Left forelimb (tissue), 1 donor: ENCODE data around the gene HM13.
A peak's percentile ranks its signal among the peaks of the same experiment; 100 is the strongest.
"Not testable (repeated sequence)": the region's sequence is repeated elsewhere in the genome, so short reads cannot be mapped to it uniquely, and the experiment has no call there.

Experiments used
- DNase-seq: peaks from one replicate; pipeline ENCODE4 v3.0.0-alpha.2; 2018; ENCODE audit warnings: low spot score

Gene HM13

GRCh38 chr20:31568041-31568731, 53.9 kb downstream of the HM13 start:
- DNase-seq, result no peak

DNA sequence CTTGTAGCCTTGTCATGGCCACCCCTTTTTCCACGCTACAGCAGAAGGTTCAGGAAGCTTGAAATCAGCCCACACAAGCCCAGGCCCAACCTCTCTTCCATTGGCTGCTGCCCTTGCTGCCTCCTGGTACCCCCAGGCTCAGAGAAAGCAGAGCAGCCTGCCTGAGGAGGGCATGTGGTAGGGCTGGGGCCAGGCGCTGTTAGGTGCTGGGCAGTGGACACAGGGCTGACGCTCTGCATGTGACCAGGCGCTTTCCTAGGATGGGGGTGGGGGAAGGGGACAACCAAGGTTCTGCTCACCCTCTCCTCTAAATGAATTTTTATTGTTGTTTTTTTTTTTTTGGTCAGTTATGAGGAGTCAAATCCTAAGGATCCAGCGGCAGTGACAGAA, 54.5 kb downstream of the HM13 start:
- DNase-seq, result no peak

DNA sequence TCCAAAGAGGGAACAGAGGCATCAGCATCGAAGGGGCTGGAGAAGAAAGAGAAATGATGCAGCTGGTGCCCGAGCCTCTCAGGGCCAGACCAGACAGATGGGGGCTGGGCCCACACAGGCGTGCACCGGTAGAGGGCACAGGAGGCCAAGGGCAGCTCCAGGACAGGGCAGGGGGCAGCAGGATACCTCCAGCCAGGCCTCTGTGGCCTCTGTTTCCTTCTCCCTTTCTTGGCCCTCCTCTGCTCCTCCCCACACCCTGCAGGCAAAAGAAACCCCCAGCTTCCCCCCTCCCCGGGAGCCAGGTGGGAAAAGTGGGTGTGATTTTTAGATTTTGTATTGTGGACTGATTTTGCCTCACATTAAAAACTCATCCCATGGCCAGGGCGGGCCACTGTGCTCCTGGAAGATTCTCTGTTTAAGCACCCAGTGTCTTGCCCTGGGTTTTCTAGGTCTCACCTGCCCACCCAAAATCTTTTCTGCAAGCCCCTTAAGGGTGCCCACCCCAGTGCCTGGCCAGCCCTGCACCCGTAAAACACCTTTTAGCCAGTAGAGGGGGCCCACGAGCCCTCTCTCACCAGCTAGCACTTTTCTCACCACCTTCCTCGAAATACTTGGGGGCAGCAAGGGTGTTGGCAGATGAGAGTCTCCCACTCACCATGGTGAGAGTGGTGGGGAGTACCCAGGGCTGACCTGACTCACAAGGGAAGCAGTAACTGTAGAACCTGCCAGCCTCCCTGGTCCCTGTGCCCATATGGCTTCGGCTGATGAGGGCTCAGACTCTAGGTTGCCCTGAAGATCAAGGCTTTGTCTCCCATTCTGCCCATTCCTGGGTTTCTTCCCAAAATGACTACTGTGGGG, 55.1 kb downstream of the HM13 start:
- DNase-seq, result peak; percentile 78

DNA sequence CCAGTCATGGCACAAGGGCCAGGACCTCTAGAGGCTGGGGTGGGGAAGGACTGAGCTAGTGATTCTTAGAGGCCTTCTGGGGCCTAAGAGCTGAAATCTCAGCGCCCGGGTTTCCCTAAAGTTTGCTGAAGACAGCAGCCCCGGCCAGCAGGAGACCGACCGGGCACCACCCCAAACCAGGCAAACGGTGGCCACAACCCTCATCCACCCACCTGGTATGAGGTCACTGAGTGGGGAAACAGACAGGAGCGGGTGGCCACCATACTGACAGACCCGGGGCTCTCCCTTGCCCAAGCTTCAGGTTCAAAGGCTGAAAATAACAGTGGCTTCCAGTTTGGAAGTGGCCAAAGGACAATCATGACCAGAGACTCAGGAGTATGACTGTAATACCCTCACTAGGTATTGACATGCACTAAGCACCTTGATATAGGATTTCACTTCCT, 55.8 kb downstream of the HM13 start:
- no peak for DNase-seq

- DNase-seq, result no peak
Measured at GRCh38 chr20:31570735-31571617, 56.7 kb downstream of the HM13 start.

DNA sequence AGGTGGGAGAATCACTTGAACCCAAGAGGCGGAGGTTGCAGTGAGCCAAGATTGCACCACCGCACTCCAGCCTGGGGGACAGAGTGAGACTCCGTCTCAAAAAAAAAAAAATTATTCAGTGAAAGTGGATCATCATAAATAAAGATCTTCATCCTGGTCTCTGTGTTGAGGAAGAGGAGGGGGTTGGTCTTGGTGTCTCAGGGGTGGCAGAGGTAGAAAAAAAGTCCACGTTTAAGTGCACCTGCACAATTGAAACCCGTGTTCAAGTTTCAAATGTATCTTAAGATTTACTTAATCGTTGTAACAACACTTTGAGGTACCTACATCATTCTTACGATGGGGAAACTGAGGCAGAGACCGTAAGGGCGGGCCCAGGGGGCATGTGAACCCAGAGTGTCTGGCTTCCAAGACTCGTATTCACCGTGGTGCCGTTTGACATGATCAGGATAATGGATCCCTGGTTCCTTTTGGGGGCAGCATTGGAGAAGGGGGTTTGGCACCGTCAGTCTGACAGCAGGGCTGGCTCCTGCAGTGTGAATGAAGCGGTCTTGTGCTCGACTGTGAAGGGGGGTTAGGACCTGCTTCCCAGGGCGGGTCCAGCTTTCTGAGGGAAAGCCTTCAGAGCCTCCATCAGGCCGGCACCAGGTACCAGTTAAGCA, 57.9 kb downstream of the HM13 start:
- no peak for DNase-seq

- DNase-seq, result peak; percentile 97
Measured at GRCh38 chr20:31572701-31573554, 58.7 kb downstream of the HM13 start.

GRCh38 chr20:31573555-31574321, 59.5 kb downstream of the HM13 start:
- DNase-seq, result no peak

GRCh38 chr20:31574986-31575385, 60.7 kb downstream of the HM13 start:
- not testable (repeated sequence) for DNase-seq

GRCh38 chr20:31576751-31577150, 62.5 kb downstream of the HM13 start:
- no peak for DNase-seq

GRCh38 chr20:31577194-31577593, 63.0 kb downstream of the HM13 start:
- no peak for DNase-seq

- no peak for DNase-seq
Measured at GRCh38 chr20:31578448-31579138, 64.4 kb downstream of the HM13 start.

DNA sequence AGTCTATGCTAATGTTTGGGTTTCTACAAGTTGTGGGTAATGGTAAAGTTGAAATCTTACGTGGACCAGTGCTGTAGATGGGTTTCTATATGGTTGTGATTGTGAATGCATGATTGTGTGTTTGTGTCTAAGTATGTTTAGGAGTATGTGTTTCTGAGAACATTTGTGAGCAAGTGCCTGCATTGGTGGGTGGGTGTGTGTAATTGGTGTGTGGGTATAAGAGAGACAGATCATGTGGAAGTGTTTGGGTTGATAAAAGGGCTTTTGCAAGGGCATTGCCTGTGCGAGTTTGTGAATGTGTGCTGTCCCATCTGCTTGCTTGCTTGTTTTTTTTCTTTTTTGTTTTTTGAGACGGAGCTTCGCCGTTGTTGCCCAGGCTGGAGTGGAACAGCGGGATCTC, 65.0 kb downstream of the HM13 start:
- DNase-seq, result no peak

DNA sequence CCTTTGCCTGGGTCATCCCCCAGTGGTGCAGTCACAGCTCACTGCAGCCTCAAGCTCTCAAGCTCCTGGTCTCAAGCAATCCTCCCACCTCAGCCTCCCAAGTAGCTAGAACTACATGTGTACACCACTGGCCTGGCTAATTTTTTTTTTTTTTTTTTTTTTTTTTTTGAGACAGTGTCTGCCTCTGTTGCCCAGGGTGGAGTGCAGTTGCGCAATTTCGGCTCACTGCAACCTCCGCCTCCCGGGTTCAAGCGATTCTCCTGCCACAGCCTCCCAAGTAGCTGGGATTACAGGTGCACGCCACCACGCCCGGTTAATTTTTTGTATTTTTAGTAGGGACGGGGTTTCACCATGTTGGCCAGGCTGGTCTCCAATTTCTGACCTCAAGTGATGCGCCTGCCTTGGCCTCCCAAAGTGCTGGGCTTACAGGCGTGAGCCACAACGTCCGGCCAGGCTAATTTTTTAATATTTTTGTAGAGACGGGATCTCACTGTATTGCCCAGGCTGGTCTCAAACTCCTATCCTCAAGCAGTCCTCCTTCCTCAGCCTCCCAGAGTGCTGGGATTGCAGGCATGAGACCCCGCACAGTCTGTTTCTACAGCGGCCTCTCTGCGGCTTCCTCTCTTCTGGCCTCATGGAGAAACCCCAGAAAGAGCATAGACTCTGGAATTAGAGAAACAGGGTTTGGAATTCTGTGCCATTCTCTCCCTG, 65.9 kb downstream of the HM13 start:
- not testable (repeated sequence) for DNase-seq

DNA sequence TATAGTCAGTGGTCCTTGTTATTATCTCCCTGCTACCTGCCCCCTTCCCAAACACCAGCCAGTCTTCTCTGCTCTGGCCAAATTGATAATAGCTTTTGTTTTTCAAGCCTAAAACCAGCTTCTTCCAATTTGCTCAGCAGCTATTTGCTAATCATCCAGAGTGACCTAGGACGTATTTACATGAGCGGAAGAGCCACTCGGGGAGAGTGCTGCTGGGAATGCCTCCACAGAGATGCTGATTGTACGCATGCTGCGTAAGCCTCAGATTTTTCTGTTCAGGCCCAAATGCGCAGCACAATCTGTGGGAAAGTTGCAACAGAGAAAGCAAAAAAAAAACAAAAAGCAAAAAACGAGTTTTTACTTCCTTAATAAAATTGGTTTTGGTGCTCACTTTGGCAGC, 66.5 kb downstream of the HM13 start:
- no peak for DNase-seq

GRCh38 chr20:31581391-31581790, 67.1 kb downstream of the HM13 start:
- no peak for DNase-seq

- DNase-seq, result no peak
Measured at GRCh38 chr20:31587545-31588389, 73.5 kb downstream of the HM13 start.

GRCh38 chr20:31590717-31591225, 76.5 kb downstream of the HM13 start:
- DNase-seq, result no peak
